Activated CD4-positive, CD25-positive, alpha-beta regulatory T cell treated with anti-CD3 and anti-CD28 coated beads, Interleukin-2, amount 50 U/mL, for 72 hours (primary cell): Measurements from ENCODE around the gene INPP5J.
"Not testable (repeated sequence)": the region's sequence is repeated elsewhere in the genome, so short reads cannot be mapped to it uniquely, and the experiment has no call there.

Source experiments
- DNase-seq: peaks from one replicate; pipeline ENCODE4 v3.0.0; 2021

INPP5J gene

DNA sequence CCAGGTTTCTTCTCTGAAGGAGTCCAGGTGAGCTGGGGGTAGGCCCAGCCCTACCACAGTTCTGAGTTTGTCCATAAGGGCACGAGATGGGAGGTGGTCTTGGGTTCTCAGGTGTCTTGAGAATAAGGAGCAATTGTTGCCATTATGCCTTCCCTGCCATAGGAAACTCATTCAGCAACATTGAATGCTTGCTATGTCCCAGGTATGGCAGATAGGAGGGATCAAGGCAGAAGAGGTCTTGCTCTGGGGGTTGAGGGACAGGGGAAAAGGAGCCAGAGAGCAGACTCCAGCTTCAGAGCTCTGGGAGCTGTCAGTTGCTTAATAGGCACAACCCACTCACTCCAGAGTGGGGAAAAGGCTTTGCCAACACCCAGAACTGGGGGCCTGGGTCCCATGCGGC lies 19.7 kb upstream of the INPP5J start:
- no peak for DNase-seq

DNA sequence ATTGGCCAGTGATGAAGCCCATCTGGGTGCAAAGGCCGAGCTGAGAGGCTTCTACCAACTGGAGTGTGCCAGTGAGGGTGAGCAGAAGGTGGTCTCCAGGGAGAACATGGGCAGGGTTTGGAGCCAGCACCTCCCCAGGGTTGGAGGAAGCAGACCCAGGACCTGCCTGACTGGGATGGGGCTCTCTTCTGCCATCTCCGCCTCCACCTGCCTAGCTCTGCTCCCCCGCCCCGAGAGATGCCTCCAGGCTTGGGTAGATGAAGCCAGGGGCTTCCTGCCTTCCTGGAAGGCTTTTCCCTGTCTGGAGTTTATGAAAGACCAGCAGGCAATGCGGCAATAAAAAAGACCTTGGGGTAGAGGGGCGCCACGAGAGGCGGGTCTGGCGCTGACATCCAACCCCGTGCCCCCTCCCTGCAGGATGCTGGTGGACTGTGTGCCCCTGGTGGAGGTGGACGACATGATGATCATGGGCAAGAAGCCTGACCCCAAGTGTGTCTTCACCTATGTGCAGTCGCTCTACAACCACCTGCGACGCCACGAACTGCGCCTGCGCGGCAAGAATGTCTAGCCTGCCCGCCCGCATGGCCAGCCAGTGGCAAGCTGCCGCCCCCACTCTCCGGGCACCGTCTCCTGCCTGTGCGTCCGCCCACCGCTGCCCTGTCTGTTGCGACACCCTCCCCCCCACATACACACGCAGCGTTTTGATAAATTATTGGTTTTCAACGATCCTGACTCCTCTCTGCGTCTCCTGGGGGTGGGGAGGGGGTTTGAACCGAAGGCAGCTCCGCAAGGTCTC lies 18.7 kb upstream of the INPP5J start:
- DNase-seq, result no peak

DNA sequence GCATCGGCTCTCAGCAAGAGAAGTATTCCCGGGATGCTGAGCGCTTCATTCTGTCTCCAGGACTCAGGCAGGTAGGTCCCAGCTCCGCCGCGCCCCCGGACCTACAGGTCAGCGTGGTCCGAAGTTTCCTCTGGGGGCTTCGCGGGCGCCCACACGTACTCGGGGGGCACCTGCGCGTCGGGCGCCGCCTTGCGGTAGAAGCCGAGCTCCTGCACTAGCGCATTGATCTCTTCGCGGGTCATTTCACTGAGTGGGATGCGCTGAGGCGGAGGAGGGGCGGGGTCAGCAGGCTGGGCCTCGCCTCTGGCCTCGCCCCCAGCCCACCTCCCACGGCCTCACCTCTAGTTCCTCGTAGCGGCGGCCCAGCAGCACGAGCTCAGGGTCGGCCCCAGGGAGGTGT lies 17.9 kb upstream of the INPP5J start:
- DNase-seq, result no peak

DNA sequence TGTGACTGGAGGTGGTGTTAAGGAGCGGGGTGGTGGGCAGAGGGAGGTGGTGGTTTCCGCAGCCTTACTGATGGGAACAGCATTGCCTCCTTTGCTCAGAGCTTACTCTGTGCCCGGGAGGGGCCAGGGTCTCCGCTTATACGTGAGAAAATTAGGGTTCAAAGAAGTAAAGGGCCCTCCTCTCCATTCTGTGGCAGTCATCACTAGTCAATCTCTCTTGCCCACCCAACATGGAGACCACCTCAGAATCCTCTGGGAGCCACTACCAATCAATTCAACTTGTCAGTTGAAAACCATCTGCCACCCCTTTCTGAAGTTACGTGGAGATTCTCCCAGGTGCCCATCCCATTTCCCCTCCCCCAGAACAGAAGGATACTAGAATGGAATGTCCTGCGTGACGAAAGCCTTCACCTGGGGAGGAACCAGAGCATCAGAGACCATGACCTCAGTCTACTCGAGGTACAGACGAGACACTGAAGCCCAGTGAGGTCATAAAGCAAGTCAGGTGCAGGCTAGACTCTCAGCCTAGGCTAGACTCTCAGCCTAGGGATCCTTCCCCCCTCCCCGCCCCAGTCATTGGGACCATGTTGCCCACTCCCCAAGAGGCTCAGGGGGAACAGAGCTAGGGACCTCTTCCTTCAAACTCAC lies 17.4 kb upstream of the INPP5J start:
- no peak for DNase-seq

DNA sequence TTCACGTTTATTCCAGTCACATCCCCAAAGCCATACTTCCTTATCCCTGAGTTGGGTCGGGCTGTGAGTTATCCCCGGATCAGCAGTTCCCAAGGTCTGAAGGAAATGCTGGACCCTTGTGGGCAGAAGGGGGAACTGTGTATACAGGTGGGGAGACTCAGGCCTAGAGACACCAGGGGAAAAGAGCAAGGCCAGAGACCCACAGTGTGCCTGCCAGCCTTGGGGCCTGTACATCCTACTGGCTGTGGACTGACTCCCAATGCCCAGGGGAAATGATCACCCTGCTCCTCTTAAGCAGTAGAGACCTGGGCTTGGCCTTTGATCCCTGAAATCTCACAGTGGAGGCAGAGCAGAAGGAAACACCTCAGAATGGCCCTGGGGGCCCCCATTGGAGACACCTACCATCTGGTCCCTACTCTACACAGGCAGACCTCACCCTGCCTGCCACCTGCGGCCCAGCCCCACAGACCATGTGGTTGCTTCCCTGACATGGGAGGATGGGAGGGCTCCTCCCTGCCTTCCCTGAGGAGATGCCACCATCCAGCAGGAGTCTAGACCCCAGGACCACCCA lies 16.7 kb upstream of the INPP5J start:
- no peak for DNase-seq

DNA sequence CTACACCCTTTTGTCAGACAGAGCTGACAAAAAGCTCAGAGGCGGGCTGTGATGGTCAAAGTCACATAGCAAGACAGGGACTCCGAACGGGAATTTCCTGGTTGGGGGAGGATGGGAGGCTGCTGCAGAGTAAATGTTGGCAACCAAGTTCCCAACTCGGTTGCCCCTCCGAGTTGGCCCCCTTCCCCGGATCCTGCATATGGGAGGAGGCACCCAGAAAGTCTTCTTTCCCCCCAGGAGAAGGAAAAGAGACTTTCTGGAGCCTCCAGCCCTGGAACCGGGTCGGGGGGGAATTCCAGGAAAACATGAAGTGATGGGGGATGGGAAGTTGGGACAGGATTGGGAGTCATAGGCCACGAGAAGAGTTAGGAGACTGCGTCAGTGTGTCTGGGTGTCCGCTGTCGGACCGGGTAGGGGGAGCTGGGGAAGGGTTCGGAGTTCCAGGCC lies 16.0 kb upstream of the INPP5J start:
- DNase-seq, result no peak

DNA sequence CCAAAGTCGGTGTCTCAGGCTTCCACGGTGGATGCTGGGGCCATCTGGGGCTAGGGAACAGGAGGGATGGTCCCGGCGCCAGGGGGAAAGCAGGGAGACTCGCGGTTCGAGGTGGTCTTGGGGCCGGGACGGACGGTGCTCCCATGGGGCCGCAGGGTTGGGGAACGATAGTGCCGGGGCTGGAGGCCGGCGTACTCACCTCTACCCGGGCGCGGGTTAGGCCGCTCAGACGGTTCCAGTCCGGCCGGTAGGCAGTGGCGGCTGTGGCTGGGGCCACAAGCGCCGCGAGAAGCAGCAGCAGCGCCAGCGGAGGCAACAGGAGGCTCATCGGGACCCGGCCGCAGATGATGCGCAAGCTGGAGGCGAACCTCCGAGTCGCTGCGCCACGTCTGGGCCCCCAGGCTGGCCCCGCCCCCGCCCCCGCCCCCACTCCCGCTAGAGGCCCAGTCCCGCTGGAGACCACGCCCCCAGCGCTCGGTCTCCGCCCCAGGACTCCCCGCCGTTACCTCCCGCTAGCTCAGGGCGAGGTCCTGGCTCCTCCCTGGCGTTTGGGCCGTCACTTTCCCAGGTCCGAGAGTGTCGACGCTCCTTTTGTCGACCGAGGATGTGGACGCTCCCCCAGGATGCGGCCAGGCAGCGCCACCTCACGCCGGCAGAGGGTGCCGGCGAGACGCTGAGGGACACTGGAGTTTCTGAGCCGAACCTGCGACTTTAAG lies 15.4 kb upstream of the INPP5J start, which contains the start of gene SELENOM:
Gene SELENOM, minus strand, starts transcription at position 391 of the 716 bp plus-strand sequence. Its CDS starts 63 bp downstream, at position 328.
- DNase-seq, result peak; percentile 87

DNA sequence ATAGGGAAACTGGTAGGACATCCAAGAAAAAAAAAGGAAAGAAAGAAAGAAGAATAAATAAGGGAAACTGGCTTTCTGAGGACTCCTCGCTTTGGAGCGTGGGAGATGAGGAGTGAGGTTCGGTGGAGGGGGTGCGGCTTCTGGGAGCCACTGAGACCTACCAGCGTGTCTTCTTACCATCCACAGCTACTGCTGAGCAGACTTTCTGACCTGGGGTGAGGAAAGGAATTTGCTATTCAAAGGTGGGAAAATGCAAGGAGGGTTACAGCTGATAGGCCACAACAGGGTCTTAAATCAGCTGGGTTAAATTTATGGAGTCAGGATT lies 14.9 kb upstream of the INPP5J start:
- DNase-seq, result no peak

DNA sequence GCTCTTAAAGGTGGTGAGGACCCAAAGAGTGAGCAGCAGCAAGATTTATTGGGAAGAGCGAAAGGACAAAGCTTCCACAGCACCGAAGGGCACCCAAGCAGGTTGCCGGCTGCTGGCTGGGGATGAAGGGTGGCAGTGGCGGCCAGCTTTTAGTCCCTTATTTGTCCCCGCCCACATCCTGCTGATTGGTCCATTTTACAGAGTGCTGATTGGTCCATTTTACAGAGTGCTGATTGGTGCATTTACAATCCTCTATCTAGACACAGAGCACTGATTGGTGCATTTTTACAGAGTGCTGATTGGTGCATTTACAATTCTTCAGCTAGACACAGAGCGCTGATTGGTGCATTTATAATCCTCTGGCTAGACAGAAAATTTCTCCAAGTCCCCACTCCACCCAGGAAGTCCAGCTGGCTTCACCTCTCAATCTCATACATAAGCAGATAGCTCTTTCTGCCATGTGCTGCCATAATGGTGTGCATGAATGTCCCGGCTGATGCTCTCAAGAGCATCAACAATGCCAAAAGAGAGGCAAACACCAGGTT lies 10.1 kb upstream of the INPP5J start:
- DNase-seq, result not testable (repeated sequence)

DNA sequence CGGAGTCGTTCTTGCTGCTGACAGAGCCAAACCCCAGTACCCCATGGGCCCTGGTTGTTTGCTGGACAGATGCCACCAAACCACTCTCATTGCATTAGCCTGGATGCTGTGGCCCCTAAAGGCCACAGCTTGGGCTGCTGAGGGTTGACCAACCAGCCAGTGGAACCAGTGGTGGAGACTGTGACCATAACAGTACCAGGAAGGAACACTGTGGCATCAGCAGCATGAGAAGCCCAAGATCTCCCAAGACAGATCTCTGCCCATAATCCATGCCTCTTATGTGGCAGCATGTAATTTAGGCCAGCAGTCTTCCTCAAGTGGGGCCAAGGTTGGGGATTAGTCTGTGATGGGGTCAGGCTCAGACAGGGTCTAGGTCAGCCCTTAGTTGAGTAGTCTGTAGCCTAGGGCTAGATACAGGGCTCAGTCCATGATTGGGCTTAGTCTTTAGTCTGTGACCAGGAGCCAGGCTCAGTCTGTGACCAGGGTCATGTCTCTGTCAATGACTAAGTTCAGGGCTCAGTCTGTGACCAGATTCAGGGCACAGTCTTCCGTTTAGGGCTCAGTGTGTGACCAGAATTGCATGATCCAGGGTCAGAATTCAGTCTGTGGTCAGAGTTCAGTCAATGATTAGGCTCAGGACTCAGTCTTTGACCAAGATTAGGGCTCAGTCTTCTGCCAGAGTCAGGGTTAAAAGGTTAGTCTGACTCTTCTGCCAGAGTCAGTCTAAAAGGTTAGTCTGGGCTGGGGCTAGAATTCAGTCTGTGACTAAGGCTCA lies 4.5 kb upstream of the INPP5J start:
- no peak for DNase-seq

DNA sequence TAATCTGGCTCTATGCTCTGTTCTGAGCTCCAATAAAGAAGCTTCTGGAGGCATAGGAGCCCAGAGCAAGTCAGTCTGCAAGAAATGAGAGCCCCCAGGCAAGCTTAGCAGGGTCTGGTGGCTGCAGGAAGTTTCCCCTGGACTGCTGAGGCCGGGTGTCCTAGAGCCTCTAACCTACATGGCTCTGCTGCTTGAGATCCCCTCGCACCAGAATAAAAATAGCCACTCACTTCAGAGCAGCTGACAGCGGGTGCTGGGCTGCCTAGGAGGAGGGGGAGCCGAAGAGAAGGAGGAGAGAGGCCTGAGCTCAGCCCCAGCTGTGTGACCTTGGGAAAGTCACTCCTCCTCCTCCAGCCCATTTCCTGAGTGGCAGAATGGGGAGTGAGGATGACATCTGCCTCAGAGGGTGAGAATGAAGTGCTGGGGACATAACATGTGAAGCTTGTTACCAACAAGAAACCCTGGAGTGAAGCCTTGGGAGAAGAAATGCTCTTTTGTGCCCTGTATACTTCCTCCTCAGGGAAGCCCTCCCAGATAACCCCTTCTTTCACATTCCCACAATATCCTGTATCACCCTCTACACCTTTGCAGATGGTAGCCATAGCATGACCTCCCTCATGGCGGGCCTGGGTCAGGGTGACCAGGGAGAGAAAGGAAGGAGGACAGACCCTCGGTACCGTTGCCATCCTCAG lies 3.6 kb upstream of the INPP5J start:
- no peak for DNase-seq

DNA sequence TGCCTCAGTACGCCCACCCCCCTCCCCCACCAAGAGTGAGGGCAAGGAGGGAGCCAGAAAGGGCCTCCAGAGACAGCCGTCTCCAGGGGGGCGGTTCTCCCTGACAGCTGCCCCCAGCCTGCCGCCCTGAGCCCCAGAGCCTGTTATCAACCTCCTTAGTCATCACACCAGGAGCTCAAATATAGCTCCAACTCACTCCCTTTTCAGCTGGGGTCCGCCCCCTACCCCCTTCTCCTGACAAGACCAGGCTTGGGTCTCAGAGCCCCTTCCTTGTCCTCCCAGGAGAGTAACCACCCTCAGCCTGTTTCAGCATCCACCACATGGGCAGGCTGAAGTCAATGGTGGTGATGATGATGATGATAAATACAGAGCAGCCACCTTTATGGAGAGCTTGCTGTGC lies 2.5 kb upstream of the INPP5J start:
- DNase-seq, result no peak

DNA sequence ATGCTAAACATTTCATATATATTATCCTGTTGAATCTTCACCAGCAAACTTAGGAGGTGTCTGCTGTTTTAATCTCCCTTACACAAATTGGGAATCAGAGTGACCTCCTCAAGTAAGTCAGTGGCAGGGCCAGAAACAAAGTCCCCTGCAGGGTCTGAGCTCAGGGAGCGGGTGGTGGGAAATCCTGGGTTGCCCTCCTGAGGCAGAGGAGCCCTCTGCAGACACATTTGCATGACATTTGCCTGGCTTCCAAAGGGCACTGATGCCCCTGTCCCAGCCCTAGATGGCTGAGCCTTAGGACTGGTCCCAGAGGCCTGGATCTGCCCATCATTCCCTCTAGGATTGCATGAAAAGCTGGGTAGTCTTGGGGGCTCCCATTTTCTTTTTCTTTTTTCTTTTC lies 2.1 kb upstream of the INPP5J start:
- DNase-seq, result no peak

DNA sequence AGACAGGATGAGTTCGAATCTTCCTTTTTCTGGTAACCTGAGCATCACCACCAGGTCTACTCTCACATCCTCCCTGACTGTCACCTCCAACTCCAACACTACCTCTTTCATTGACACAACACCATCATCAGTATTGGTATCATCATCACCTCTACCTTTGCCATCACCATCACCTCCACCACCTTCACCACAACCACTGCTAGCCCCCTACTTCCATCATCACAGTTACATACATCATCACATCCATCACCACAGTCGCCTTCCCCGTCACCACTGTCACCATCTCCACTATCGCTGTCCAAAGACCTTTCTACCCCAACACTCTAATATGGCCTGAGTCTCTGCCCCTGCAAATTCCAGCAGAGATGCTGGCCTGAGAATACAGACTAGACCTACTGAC lies 1.4 kb upstream of the INPP5J start:
- DNase-seq, result no peak

DNA sequence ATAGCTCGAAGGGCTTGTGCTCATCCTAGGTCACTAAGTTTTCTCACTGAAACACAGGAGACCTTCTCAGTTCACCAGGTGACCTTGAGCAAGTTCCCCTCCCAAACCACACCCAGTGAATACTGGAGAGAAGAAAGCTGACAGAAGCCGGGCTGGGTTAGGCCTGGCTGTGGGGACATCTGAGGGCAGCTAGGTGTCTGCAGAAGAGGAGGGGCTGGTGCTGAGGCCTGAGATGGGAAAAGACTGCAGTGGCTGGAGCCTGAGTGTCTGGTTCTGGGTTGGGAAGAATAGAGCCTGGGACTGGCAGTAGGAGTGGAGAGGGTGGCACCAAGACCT lies 602 bp upstream of the INPP5J start:
- DNase-seq, result no peak

DNA sequence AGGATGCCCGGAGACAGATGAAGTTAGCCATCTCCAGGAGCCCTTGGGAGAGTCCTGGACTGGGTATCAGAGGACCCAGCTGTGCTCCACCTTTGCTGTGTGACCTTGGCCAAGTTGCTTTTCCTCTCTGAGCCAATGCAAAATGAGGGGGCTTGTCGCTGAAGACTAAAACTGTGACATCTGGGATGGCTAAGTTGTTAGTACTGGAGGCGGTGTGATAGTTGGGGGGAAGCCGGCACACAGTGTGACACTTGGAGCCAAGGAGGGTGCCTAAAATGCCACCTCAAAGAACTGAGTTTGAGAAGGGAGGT lies 481 bp downstream of the INPP5J start:
- no peak for DNase-seq

DNA sequence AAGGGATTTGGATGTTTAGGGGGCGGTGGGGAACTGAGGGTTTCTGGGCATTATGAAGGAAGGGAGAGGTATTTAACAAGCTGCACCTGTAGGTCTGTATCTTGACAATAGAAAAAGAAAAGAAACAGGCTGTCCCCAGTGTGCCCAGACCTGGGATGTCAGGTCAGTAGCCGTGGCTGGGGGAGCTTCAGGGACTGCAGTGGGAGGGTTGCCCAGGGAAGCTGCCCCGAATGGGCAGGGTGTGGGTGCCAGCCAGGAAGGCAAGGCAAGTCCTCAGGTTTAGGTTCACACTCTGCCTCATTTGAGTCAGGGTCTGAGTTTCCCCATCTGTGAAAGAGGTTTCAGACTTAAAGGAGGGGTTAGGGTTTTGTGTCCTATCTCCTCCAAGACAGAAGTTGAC lies 1.5 kb downstream of the INPP5J start:
- no peak for DNase-seq

DNA sequence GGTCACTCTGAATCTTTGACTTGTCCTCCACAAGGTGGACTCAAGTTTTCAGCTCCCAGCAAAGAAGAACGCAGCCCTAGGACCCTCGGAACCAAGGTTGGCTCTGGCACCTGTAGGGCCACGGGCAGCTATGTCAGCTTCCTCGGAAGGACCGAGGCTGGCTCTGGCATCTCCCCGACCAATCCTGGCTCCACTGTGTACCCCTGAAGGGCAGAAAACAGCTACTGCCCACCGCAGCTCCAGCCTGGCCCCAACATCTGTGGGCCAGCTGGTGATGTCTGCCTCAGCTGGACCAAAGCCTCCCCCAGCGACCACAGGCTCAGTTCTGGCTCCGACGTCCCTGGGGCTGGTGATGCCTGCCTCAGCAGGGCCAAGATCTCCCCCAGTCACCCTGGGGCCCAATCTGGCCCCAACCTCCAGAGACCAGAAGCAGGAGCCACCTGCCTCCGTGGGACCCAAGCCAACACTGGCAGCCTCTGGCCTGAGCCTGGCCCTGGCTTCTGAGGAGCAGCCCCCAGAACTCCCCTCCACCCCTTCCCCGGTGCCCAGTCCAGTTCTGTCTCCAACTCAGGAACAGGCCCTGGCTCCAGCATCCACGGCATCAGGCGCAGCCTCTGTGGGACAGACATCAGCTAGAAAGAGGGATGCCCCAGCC lies 2.2 kb downstream of the INPP5J start:
- no peak for DNase-seq

DNA sequence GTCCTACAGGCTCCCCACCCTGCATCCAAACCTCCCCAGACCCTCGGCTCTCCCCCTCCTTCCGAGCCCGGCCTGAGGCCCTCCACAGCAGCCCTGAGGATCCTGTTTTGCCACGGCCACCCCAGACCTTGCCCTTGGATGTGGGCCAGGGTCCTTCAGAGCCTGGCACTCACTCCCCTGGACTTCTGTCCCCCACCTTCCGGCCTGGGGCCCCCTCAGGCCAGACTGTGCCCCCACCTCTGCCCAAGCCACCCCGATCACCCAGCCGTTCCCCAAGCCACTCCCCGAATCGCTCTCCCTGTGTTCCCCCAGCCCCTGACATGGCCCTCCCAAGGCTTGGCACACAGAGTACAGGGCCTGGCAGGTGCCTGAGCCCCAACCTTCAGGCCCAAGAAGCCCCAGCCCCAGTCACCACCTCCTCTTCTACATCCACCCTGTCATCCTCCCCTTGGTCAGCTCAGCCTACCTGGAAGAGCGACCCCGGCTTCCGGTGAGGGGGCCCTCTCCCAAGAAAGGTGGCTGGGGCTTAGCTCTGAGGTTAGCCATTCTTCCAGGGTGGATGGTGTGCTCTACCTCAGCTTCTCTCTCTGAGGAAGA lies 2.9 kb downstream of the INPP5J start:
- DNase-seq, result no peak

DNA sequence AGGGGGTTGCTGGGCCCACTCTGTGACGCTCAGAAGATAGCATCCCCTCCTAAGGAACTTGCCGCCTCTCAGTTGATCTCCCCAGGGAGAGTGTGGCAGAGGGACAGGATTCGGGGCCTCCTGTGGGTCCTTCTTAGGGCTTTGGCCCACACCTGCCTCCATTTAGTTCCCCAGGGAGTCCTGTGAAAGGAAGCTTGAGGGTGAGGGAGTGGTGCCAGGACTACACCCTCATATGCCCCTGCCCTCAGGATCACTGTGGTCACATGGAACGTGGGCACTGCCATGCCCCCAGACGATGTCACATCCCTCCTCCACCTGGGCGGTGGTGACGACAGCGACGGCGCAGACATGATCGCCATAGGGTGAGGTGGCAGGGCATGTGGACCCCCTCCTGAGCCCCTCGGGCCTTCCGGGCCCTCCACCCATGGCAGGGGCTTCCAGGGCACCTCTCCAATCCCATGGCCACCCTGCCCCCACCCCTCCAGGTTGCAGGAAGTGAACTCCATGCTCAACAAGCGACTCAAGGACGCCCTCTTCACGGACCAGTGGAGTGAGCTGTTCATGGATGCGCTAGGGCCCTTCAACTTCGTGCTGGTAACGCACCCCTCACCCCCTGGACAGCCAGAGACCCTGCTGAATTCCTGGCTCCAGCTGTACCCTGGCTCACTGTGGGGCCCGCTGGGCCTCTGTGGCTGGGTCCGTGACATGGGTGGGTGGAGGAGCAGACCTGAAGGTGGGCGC lies 3.5 kb downstream of the INPP5J start:
- no peak for DNase-seq

DNA sequence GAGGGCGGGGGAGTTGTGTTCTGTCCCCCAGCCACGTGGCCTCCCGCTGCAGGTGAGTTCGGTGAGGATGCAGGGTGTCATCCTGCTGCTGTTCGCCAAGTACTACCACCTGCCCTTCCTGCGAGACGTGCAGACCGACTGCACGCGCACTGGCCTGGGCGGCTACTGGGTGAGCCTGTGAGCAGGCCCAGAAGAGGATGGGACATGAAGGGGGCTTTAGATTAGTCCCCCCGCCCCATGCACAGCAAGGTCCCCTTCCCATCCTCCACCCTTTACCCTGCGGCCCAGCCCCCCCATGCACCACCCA lies 4.1 kb downstream of the INPP5J start:
- DNase-seq, result no peak
